KMS-11 (cell line): ENCODE data around the gene SRXN1.

ENCODE experiments used
- H2AFZ ChIP-seq: fragments of 200-600 bp; sonication (generic); 2 replicates; pipeline ENCODE4 v1.6.1; 2016; ENCODE audit warnings: antibody characterized with exemption, mixed run types, low read depth
- H3K27ac ChIP-seq: fragments of 200-600 bp; sonication (generic); 2 replicates; pipeline ENCODE4 v1.6.1; 2016; ENCODE audit warnings: mild to moderate bottlenecking, mixed run types
- H3K27me3 ChIP-seq: fragments of 200-600 bp; sonication (generic); 2 replicates; pipeline ENCODE4 v1.6.1; 2017; ENCODE audit warnings: mild to moderate bottlenecking, low read depth, mixed run types, moderate library complexity; ENCODE audit not compliant: insufficient read depth
- H3K36me3 ChIP-seq: fragments of 200-600 bp; sonication (generic); 2 replicates; pipeline ENCODE4 v1.6.1; 2017; ENCODE audit warnings: mild to moderate bottlenecking, mixed run types; ENCODE audit not compliant: insufficient read depth
- H3K4me1 ChIP-seq: fragments of 200-600 bp; sonication (generic); 2 replicates; pipeline ENCODE4 v1.6.1; 2016; ENCODE audit warnings: mild to moderate bottlenecking, low read depth, mixed run types; ENCODE audit not compliant: poor library complexity, severe bottlenecking
- H3K4me2 ChIP-seq: fragments of 200-600 bp; sonication (generic); 2 replicates; pipeline ENCODE4 v1.7.0; 2016; ENCODE audit warnings: mild to moderate bottlenecking, mixed run types
- H3K4me3 ChIP-seq: fragments of 200-600 bp; sonication (generic); IDR thresholded peaks from 2 replicates; pipeline ENCODE4 v1.6.1; 2017; ENCODE audit warnings: low read depth, low read length, mixed read lengths; ENCODE audit not compliant: insufficient read depth
- H3K79me2 ChIP-seq: fragments of 200-600 bp; sonication (generic); 2 replicates; pipeline ENCODE4 v1.6.1; 2016; ENCODE audit warnings: low read depth, mixed run types; ENCODE audit not compliant: insufficient read depth
- H3K9ac ChIP-seq: fragments of 200-600 bp; sonication (generic); 2 replicates; pipeline ENCODE4 v1.6.1; 2016; ENCODE audit warnings: mild to moderate bottlenecking, mixed run types
- H4K20me1 ChIP-seq: fragments of 200-600 bp; sonication (generic); 2 replicates; pipeline ENCODE4 v1.6.1; 2016; ENCODE audit warnings: mild to moderate bottlenecking, mixed run types; ENCODE audit not compliant: insufficient read depth
- CTCF ChIP-seq: fragments of 200-600 bp; sonication (generic); conservative IDR thresholded peaks from 2 replicates; pipeline ENCODE4 v1.6.1; 2017; ENCODE audit warnings: low read depth, mild to moderate bottlenecking, antibody characterized with exemption, low read length, moderate library complexity, mixed read lengths

SRXN1 gene

GRCh38 chr20:615514-615913, 37.5 kb downstream of the SRXN1 start:
- Histone ChIP-seq H4K20me1 (no peaks in the 10 kb centered on the region), H3K27ac (no peak overlapping the region), H3K27me3 (no peaks in the 10 kb centered on the region), H2AFZ (no peak overlapping the region), H3K36me3 (no peaks in the 10 kb centered on the region), H3K4me2 (no peak overlapping the region), H3K79me2 (no peaks in the 10 kb centered on the region), H3K9ac (no peak overlapping the region), H3K4me3 (no peak overlapping the region), H3K4me1 (no peaks in the 10 kb centered on the region)
- TF ChIP-seq CTCF, result no peak

- no peaks in the 10 kb centered on the region for H4K20me1 ChIP-seq
- TF ChIP-seq CTCF, result no peak
- no peaks in the 10 kb centered on the region for H3K27me3 ChIP-seq
- H3K4me2 ChIP-seq, result no peak overlapping the region
- no peak overlapping the region for H2AFZ ChIP-seq
- no peak overlapping the region for H3K9ac ChIP-seq
- H3K4me1 ChIP-seq, result no peaks in the 10 kb centered on the region
- H3K27ac ChIP-seq, result no peak overlapping the region
- H3K4me3 ChIP-seq, result no peak overlapping the region
- H3K36me3 ChIP-seq, result no peaks in the 10 kb centered on the region
- no peaks in the 10 kb centered on the region for H3K79me2 ChIP-seq
Measured at GRCh38 chr20:611843-612185, 41.2 kb downstream of the SRXN1 start.

- Histone ChIP-seq H3K4me3 (no peak overlapping the region), H3K27me3 (no peaks in the 10 kb centered on the region), H3K36me3 (no peaks in the 10 kb centered on the region), H3K4me1 (no peaks in the 10 kb centered on the region), H3K79me2 (no peaks in the 10 kb centered on the region), H3K27ac (no peak overlapping the region), H4K20me1 (no peaks in the 10 kb centered on the region), H2AFZ (no peak overlapping the region), H3K9ac (no peak overlapping the region), H3K4me2 (no peak overlapping the region)
- no peak for TF ChIP-seq CTCF
Measured at GRCh38 chr20:611047-611842, 41.8 kb downstream of the SRXN1 start.

GRCh38 chr20:610130-611046, 42.6 kb downstream of the SRXN1 start, which contains the start of gene TCF15:
TCF15 (minus strand) TSS chr20:610309; CDS start chr20:610237, 72 bp downstream.
- no peaks in the 10 kb centered on the region for H3K27me3 ChIP-seq
- H3K4me2 ChIP-seq, result no peak within 1 kb of the TSS
- no peaks in the 10 kb centered on the region for H3K36me3 ChIP-seq
- H3K4me3 ChIP-seq, result no peak within 1 kb of the TSS
- TF ChIP-seq CTCF, result no peak
- H2AFZ ChIP-seq, result no peak within 1 kb of the TSS
- no peaks in the 10 kb centered on the region for H3K4me1 ChIP-seq
- no peaks in the 10 kb centered on the region for H3K79me2 ChIP-seq
- no peaks in the 10 kb centered on the region for H4K20me1 ChIP-seq
- no peak within 1 kb of the TSS for H3K9ac ChIP-seq
- H3K27ac ChIP-seq, result no peak within 1 kb of the TSS
